Endodermal cell (in vitro differentiated cells): ENCODE results near the gene ZFP30. TPM values are rescaled to one million over a fixed set of nuclear protein-coding genes. Genes with fewer than 3 reads are reported as not detected.

ENCODE experiments used
- DNase-seq: peaks from one replicate; pipeline ENCODE4 v3.0.0-alpha.2; 2017
- H3K27ac ChIP-seq: 2 replicates; pipeline ENCODE4 v1.5.1; 2013; ENCODE audit warnings: mild to moderate bottlenecking, low read depth, low read length, moderate library complexity
- H3K27me3 ChIP-seq: 2 replicates; pipeline ENCODE4 v1.6.1; 2013; ENCODE audit warnings: mild to moderate bottlenecking, low read length, moderate library complexity; ENCODE audit not compliant: insufficient read depth, control insufficient read depth, poor library complexity, severe bottlenecking
- H3K36me3 ChIP-seq: 2 replicates; pipeline ENCODE4 v1.7.0; 2013; ENCODE audit warnings: mild to moderate bottlenecking, low read length, moderate library complexity; ENCODE audit not compliant: control insufficient read depth, insufficient read depth
- H3K4me1 ChIP-seq: one replicate; pipeline ENCODE4 v1.7.0; 2013; ENCODE audit warnings: low read length; ENCODE audit not compliant: control insufficient read depth, insufficient read depth
- H3K4me3 ChIP-seq: 2 replicates; pipeline ENCODE4 v1.5.1; 2013; ENCODE audit warnings: mild to moderate bottlenecking, low read length, moderate library complexity
- H3K9ac ChIP-seq: 2 replicates; pipeline ENCODE4 v1.6.1; 2013; ENCODE audit warnings: mild to moderate bottlenecking, low read length, moderate library complexity; ENCODE audit not compliant: poor library complexity, severe bottlenecking; ENCODE audit errors: extremely low read depth
- H3K9me3 ChIP-seq: 2 replicates; pipeline ENCODE4 v1.6.1; 2013; ENCODE audit warnings: mild to moderate bottlenecking, low read length, moderate library complexity; ENCODE audit not compliant: control insufficient read depth
- H3K27ac Mint-ChIP-seq: 2 replicates; pipeline ENCODE4 v1.8.0; 2020; ENCODE audit warnings: mixed read lengths
- H3K27me3 Mint-ChIP-seq: 2 replicates; pipeline ENCODE4 v1.8.0; 2021; ENCODE audit warnings: mild to moderate bottlenecking, mixed read lengths; ENCODE audit not compliant: insufficient read depth
- H3K36me3 Mint-ChIP-seq: 2 replicates; pipeline ENCODE4 v1.8.0; 2020; ENCODE audit warnings: low read depth, mixed read lengths
- H3K4me1 Mint-ChIP-seq: 2 replicates; pipeline ENCODE4 v1.8.0; 2020; ENCODE audit warnings: mixed read lengths
- H3K4me3 Mint-ChIP-seq: 2 replicates; pipeline ENCODE4 v1.8.0; 2020; ENCODE audit warnings: mild to moderate bottlenecking, moderate library complexity, mixed read lengths
- H3K9me3 Mint-ChIP-seq: 2 replicates; pipeline ENCODE4 v1.8.0; 2020; ENCODE audit warnings: mild to moderate bottlenecking, mixed read lengths
- CTCF ChIP-seq: fragments of 200-600 bp; sonication (generic); conservative IDR thresholded peaks from 2 replicates; pipeline ENCODE4 v1.5.0; 2021; ENCODE audit warnings: antibody characterized with exemption, mild to moderate bottlenecking
- WGBS, 2 experiments: methylation state at CpG; one replicate each; pipeline versions ENCODE4 v1.1.5 to v1.1.7; 2013; ENCODE audit warnings: missing lambda C conversion rate in 2 of 2, mixed read lengths in 1 of 2; ENCODE audit not compliant: insufficient coverage in 1 of 2, insufficient read length in 1 of 2; 5-methylcytosine and 5-hydroxymethylcytosine counted together
- total RNA-seq, 2 donors: library from RNA; stranded (reverse); fragmentation: NEBNext Ultra II Directional in 1 of 2; extraction: Animal tissue kit (Norgen Biotek cat#: 25700) in 1 of 2; gene quantifications; 2 replicates in 1 of 2; 3 replicates in 1 of 2; pipeline ENCODE4 v1.2.1, GENCODE V29; 2021

ZFP30 gene
- total RNA-seq, 2 donors from 2014 or later: 14.5 to 22.5 TPM

- H3K9me3 ChIP-seq: peaks cover 18% of the 10 kb centered on the region
Measured at GRCh38 chr19:37594304-37594981, 60.8 kb downstream of the ZFP30 start, which contains the start of the genes ZNF540 and ZNF571. Gene ZNF540, plus strand, starts transcription at chr19:37594876. Its CDS starts 3,572 bp downstream, at chr19:37598448. Gene ZNF571, minus strand, starts transcription at chr19:37594792. Its CDS starts 8,116 bp downstream, at chr19:37586676.

GRCh38 chr19:37593996-37594303 is 61.3 kb downstream of the ZFP30 start:
- peaks cover 19% of the 10 kb centered on the region for H3K36me3 Mint-ChIP-seq
- Histone ChIP-seq H3K9me3 (peaks cover 23% of the 10 kb centered on the region), H3K27ac (no peak overlapping the region), H3K9ac (peak overlapping the region; percentile 67), H3K27me3 (peaks cover 22% of the 10 kb centered on the region), H3K4me3 (peak overlapping the region; percentile 96), H3K4me1 (no peaks in the 10 kb centered on the region), H3K36me3 (peaks cover 6% of the 10 kb centered on the region)
- peaks cover 29% of the 10 kb centered on the region for H3K27me3 Mint-ChIP-seq
- peaks cover 11% of the 10 kb centered on the region for H3K4me1 Mint-ChIP-seq
- no peak for TF ChIP-seq CTCF
- H3K9me3 Mint-ChIP-seq: peaks cover 26% of the 10 kb centered on the region
- peak overlapping the region; percentile 94 for H3K4me3 Mint-ChIP-seq
- DNase-seq: no peak
- H3K27ac Mint-ChIP-seq: peak overlapping the region; percentile 99
- WGBS, 2 experiments: 22 to 25% methylated on average over 9 of the region's 9 CpGs

More at GRCh38 chr19:37594304-37594981, 60.8 kb downstream of the ZFP30 start, which contains the start of the genes ZNF540 and ZNF571:
- peaks cover 21% of the 10 kb centered on the region for H3K9me3 Mint-ChIP-seq
- H3K36me3 Mint-ChIP-seq: peaks cover 15% of the 10 kb centered on the region
- peaks cover 29% of the 10 kb centered on the region for H3K27me3 Mint-ChIP-seq
- peaks cover 6% of the 10 kb centered on the region for H3K36me3 ChIP-seq
- peak within 1 kb of the TSS; percentile 96 for H3K4me3 ChIP-seq
- H3K9ac ChIP-seq: peak within 1 kb of the TSS; percentile 67
- no peaks in the 10 kb centered on the region for H3K4me1 ChIP-seq
- peak; percentile 98 for DNase-seq
- H3K27ac Mint-ChIP-seq: peak within 1 kb of the TSS; percentile 99
- peaks cover 11% of the 10 kb centered on the region for H3K4me1 Mint-ChIP-seq
- no peak for TF ChIP-seq CTCF
- H3K27ac ChIP-seq: no peak within 1 kb of the TSS
- 0 to 1% methylated on average over 31 to 53 of the region's 53 CpGs for WGBS, 2 experiments
- H3K27me3 ChIP-seq: peaks cover 22% of the 10 kb centered on the region
- H3K4me3 Mint-ChIP-seq: peak within 1 kb of the TSS; percentile 94

- H3K4me1 Mint-ChIP-seq: no peaks in the 10 kb centered on the region
- Histone ChIP-seq H3K36me3 (peaks cover 46% of the 10 kb centered on the region), H3K27me3 (no peaks in the 10 kb centered on the region), H3K27ac (no peak overlapping the region), H3K9ac (no peak overlapping the region), H3K4me1 (no peaks in the 10 kb centered on the region), H3K4me3 (peak overlapping the region; percentile 15), H3K9me3 (peaks cover 79% of the 10 kb centered on the region)
- WGBS, 2 experiments: 81 to 85% methylated on average over 1 to 2 of the region's 2 CpGs
- DNase-seq: peak; percentile 55
- TF ChIP-seq CTCF: peak; percentile 67
- peaks cover 26% of the 10 kb centered on the region for H3K36me3 Mint-ChIP-seq
- no peak overlapping the region for H3K27ac Mint-ChIP-seq
- no peaks in the 10 kb centered on the region for H3K27me3 Mint-ChIP-seq
- peaks cover 53% of the 10 kb centered on the region for H3K9me3 Mint-ChIP-seq
- H3K4me3 Mint-ChIP-seq: no peak overlapping the region
Measured at GRCh38 chr19:37583340-37583739, 71.9 kb downstream of the ZFP30 start.
